ENCODE measurements around the gene SSTR3. TPM values are rescaled to one million over a fixed set of nuclear protein-coding genes. Genes with fewer than 3 reads are reported as not detected.

The SSTR3 gene
- not detected in 2 replicates for total RNA-seq

DNA sequence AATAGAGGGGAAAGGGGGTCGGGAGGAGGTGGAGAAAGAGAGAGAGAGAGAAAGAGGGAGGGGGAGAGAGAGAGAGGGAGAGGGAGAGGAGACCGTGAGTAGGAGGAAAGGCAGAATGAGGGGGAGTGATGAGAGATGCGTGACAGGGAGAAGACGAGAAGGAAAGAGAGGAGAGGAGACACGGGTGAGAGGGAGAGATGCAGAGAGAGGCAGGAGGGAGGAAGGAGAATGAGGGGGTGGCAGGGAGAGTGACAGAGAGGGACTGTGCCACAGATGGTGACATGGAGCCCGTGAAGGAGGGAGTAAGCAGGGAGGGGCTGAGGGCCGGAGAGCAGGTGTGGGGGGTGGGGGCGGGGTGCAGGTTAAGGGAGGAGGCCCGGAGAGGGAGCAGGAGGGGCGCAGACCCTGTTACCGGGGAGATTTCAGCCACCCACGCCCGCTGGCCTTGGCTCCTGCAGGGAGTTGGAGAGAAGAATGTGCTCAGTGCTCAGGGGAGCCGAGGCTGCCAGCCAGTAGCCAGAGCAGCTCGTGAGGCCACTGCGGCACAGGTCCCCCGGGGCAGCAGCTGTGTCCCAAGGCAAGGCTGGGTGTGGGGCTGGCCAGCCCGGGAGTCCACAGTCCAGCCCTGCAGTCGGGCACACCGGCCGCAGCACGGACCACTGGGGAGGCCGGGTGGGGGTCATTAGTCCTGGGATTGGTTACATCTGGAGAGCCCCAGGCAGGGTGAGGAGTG, at the start of gene SSTR3:
SSTR3 (minus strand) TSS at position 304 of the 733 bp plus-strand sequence. CDS start 4,674 bp downstream, outside the sequence.

DNA sequence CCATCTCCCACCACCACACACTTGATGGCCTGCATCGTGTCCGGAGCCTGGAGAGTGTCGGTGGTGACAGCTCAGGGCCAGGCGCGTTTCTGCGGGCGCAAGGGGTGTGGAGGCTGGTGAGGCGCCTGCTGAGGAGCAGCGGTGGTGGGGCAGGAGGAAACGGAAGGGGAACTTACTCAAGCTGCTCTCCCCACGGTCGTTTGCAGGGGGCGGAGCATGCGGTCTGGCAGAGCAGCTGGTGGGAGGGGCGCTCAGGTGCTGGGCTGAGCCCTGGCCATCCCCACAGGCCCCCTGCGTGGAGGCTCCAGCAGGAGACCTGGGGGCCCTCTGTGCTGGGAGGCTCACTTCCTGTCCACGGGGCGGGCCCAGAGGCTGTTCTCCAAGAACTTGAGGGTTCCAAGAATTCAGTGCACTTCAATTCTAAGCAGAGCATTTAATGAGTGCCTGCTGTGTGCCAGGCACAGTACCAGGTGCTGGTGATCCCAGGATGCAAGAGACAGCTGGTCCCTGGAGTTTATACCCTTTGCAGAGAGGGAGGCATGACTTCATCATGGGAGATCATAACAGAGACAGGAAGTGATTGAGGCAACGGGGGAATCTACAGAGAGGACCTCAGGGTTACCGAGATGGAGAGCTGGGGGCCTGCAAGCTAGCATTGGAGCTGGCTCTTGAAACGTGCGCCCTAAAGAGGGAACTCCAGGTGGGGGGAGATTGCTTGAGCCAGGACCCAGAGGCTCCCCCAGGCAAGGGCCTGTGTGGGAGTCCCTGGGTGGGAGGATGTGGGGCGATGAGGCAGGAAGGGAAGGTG, 32.0 kb upstream of the SSTR3 start, which contains the start of gene RAC2:
RAC2 (minus strand) TSS at position 156 of the 808 bp plus-strand sequence; CDS start at position 35, 121 bp downstream.

DNA sequence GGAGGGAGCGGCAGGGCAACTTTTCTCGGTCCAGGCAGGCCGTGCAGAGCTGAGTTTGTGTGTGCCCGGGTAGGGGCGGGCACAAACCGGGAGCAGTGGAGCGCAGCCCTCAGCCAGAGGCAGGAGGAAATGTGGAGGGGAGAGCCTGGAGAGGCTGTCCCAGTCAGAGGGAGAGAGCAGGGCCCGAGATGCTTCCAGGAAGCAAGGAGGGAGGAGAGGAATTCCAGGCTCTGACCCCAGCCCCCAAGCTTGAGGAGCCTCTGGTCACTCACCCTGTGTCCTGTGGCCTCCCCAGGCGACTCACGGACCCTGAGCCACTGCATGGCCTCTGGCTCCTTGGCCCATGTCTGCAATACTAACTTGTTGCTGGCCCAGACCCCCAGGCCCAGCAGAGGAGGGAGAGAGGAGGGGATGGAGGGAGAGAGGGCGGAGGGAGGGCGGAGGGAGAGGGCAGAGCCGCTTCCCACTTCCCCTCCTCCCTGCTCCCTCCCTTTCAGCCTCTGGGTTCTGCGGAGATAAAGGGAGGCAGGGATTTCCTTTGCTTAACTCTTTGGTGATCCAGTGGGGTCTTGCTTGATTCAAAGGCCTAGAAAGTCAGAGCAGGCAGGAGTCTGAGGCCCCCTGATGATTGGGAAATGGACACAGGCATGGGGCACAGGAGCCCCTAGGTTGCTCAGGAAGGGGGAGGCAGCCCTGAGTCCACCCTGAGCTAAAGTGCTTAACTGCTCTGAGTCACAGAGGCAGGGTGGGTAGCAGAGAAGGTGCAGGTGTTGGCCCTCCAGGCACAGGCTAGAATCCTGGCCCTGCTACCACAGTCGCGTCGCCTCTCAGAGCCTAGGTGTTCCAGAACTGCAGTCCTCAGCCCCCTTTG, 24.2 kb downstream of the SSTR3 start, which contains the start of gene C1QTNF6:
C1QTNF6 (minus strand) TSS at position 357 of the 871 bp plus-strand sequence; CDS start at position 323, 34 bp downstream.

Other genes starting within 250 kb of the SSTR3 start
- gene TST, start 193.0 kb downstream of the SSTR3 start, total RNA-seq, result 16.2 and 19.1 TPM in 2 replicates
- 45.9 and 58.0 TPM in 2 replicates for gene MPST, start 192.7 kb downstream of the SSTR3 start, total RNA-seq
- 26.1 and 36.0 TPM in 2 replicates for gene KCTD17, start 160.7 kb downstream of the SSTR3 start, total RNA-seq
- gene TMPRSS6, start 102.8 kb downstream of the SSTR3 start, total RNA-seq, result not detected in 2 replicates
- 0.07 TPM in 1 of 2 replicates, not detected in the other for gene IL2RB, start 62.6 kb downstream of the SSTR3 start, total RNA-seq
- gene C1QTNF6, start 24.2 kb downstream of the SSTR3 start, total RNA-seq, result 9.2 and 13.7 TPM in 2 replicates
- 3.0 and 6.3 TPM in 2 replicates for gene RAC2, start 31.8 kb upstream of the SSTR3 start, total RNA-seq
- gene CYTH4, start 70.0 kb upstream of the SSTR3 start, total RNA-seq, result 0.07 and 0.36 TPM in 2 replicates
- under 0.01 and 0.10 TPM in 2 replicates for gene ELFN2, start 215.0 kb upstream of the SSTR3 start, total RNA-seq

All from smooth muscle cell of the pulmonary artery (primary cell).